Natural killer cell treated with Interleukin-12 subunit alpha and Interleukin-12 subunit beta and Interleukin-15 and Interleukin-18, amount 100 ng/mL, for 72 hours (primary cell): ENCODE data around the gene PAFAH1B2. TPM values are rescaled to one million over a fixed set of nuclear protein-coding genes. Genes with fewer than 3 reads are reported as not detected.

Experiments
- ATAC-seq, 2 donors: fragments of 150-1000 bp; cut with Tn5 transposase in 1 of 2; sonication (Bioruptor Pico), chemical (Tn5 transposase) in 1 of 2; 2 replicates each; pipeline ENCODE4 v1.10.0; 2021
- DNase-seq: peaks from one replicate; pipeline ENCODE4 v3.0.0; 2022; ENCODE audit warnings: low spot score
- H3K27ac Mint-ChIP-seq, 2 donors: 1 replicate in 1 of 2; 2 replicates in 1 of 2; pipeline ENCODE4 v1.8.0; 2022; ENCODE audit warnings: mixed read lengths in 2 of 2, mild to moderate bottlenecking in 1 of 2, moderate library complexity in 1 of 2
- H3K27me3 Mint-ChIP-seq, 2 donors: 1 replicate in 1 of 2; 2 replicates in 1 of 2; pipeline ENCODE4 v1.8.0; 2022; ENCODE audit warnings: mixed read lengths in 2 of 2
- H3K36me3 Mint-ChIP-seq: one replicate; pipeline ENCODE4 v1.8.0; 2022; ENCODE audit warnings: mixed read lengths
- H3K4me1 Mint-ChIP-seq, 2 donors: 1 replicate in 1 of 2; 2 replicates in 1 of 2; pipeline ENCODE4 v1.8.0; 2022; ENCODE audit warnings: low read depth in 2 of 2, mixed read lengths in 2 of 2, mild to moderate bottlenecking in 1 of 2
- H3K4me3 Mint-ChIP-seq: one replicate; pipeline ENCODE4 v1.8.0; 2022; ENCODE audit warnings: mixed read lengths
- H3K9me3 Mint-ChIP-seq: 2 replicates; pipeline ENCODE4 v1.8.0; 2022; ENCODE audit warnings: mixed read lengths
- total RNA-seq, 2 donors: library from RNA; stranded (reverse); gene quantifications; one replicate each; pipeline ENCODE4 v1.2.3, GENCODE V29; 2022

Gene PAFAH1B2, protein sequence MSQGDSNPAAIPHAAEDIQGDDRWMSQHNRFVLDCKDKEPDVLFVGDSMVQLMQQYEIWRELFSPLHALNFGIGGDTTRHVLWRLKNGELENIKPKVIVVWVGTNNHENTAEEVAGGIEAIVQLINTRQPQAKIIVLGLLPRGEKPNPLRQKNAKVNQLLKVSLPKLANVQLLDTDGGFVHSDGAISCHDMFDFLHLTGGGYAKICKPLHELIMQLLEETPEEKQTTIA
- total RNA-seq, result 10 to 100 TPM; 60.6 to 76.7 TPM

DNA sequence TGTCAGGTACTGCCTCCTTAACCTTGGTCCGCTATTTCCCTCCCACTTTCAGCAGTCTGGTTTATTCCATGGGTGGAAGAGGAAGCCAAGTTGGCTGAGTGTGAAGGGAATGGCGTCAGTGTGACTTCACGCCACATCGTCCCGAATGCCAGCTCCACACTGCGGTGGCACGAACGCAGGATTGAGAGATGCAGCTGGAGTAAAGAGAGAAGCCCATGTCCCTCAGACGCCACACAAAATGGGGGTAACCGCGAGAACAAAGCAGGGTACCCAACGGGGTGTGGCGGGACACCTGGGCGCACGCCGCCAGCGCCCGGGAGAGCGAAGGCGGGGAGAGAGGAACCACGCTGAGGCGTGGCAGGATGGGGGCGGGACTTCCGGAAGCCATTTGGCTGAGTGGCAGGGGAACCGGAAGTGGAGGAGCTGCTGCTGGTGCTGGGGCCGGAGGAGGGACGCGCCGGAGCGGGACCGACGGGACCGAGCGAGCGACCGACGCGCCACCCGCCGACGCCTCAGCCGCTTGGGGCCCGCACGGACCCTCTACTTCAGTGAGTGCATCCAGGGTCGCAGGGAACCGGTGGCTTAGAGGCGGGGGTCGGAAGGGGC is at the start of gene PAFAH1B2:
PAFAH1B2 (plus strand) TSS at position 417 of the 606 bp plus-strand sequence. CDS start 8,161 bp downstream, outside the sequence.
- Mint-ChIP-seq H3K27ac (peak within 1 kb of the TSS; percentile 90 to 93), H3K4me3 (peak within 1 kb of the TSS; percentile 100), H3K27me3 (peaks cover 12 to 18% of the 10 kb centered on the region in 2 donors), H3K4me1 (peaks cover 27 to 30% of the 10 kb centered on the region in 2 donors), H3K36me3 (peaks cover 16% of the 10 kb centered on the region), H3K9me3 (no peaks in the 10 kb centered on the region)
- DNase-seq (peak; percentile 96), ATAC-seq (peak; percentile 99)

DNA sequence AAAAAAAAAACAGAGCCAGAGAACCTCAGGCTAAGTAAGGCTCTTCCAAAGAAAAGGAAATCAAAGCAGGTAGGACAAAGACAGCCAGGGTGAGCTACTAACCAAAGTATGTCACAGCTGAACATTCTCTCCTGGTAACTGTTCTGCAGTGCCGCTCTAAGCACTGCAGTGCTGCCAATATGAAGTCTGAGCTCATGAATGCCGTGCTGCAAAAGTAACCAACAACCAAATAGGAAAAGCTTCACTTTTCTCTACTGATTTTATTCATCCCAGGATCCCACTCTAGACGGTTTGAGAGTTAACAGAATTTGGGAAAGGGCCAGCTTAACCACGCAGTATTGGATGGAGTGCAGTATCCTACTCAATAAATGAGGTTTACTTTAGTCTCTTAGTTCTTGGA is 49.3 kb upstream of the PAFAH1B2 start:
- H3K4me3 Mint-ChIP-seq, result peak overlapping the region; percentile 98
- no peak for DNase-seq
- H3K27me3 Mint-ChIP-seq, result no peaks in the 10 kb centered on the region
- no peak for ATAC-seq
- peaks cover 25% of the 10 kb centered on the region for H3K36me3 Mint-ChIP-seq
- H3K4me1 Mint-ChIP-seq, result peaks cover 68 to 84% of the 10 kb centered on the region in 2 donors
- H3K27ac Mint-ChIP-seq, result peak overlapping the region; percentile 89 to 91
- H3K9me3 Mint-ChIP-seq, result peaks cover 4% of the 10 kb centered on the region

DNA sequence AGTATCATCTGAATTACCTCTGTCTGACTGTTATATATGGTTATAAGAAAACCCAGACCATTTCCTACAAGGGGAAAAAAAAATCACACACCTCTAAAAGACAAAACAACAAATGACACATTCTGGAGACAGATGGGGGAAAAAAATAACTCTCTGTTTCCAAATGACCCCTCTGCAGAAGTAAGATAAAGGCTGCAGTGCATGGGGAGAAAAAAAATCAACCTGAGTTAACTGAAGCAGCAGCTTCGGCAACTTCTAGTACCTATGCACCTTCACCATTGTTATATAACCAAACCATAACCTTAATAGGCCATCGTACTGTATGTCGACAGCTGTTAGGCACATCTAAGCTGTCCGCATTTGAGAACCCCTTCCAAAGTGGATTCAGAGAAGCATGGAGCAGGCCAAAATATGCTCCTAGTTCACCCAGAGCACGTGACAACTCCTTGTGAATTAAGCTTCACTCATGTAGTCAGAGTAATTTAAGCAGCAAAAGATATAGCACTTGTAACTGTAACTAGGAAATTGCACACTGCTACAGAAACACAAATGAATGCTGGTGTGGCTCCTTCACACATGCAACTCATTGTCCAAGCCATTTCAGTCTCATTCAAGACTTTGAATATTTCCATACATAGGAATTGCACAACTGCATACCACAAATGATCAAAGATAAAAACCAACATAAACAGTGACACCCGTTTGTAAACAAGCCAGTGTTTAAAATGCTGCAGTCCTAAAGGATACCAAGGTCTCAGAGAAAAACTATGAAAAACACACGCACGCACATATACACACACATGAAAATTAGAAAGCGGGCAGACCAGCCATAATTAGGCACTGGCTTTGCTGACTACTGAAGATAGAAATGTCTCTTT is 48.6 kb upstream of the PAFAH1B2 start:
- no peaks in the 10 kb centered on the region for H3K27me3 Mint-ChIP-seq
- peaks cover 25% of the 10 kb centered on the region for H3K36me3 Mint-ChIP-seq
- H3K9me3 Mint-ChIP-seq, result peaks cover 4% of the 10 kb centered on the region
- peak overlapping the region; percentile 98 for H3K4me3 Mint-ChIP-seq
- H3K4me1 Mint-ChIP-seq, result peaks cover 70 to 81% of the 10 kb centered on the region in 2 donors
- H3K27ac Mint-ChIP-seq, result peak overlapping the region; percentile 89 to 91
- DNase-seq (no peak), ATAC-seq (no peak)

DNA sequence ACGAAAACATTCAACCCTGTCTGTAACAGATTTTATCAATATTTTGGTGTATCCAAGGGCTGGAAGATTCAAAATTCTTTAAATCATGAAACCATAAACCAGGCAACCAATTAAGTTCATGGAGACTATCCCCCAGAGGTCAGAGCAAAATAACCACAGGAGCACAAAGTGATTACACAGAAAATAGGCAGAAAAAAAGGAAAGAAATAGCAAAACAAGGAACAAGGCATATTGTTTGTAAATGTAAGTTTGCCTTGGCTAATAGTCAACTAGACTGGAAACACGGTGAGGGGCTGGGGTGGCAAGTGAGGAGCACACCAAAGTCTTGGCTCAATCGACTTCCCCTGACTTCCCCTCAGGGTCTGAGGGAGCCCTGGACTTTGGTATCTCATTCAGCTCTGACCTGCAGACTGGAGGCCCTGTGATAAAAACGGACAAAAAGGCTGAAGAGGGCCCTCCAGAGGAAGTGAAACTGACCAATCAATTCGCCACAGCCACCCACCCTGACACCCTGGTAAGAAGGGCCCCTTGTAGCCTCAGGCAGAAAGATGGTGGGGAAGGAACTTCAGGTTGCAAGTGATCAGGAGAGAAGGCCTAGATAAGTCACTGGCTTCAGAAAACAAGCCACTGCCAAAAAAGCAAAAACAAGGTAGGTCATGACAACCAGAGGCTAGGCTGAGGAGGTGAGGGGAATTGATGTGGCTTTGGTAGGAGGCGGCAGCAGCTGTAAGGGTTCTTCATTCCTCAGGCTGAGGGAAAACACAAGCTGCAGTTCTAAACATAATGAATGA is 47.7 kb upstream of the PAFAH1B2 start:
- DNase-seq, result peak; percentile 63
- H3K9me3 Mint-ChIP-seq, result peaks cover 4% of the 10 kb centered on the region
- peak overlapping the region; percentile 98 for H3K4me3 Mint-ChIP-seq
- no peak for ATAC-seq
- H3K27ac Mint-ChIP-seq, result peak overlapping the region; percentile 89 to 91
- peaks cover 72 to 84% of the 10 kb centered on the region in 2 donors for H3K4me1 Mint-ChIP-seq
- H3K36me3 Mint-ChIP-seq, result peaks cover 25% of the 10 kb centered on the region
- no peaks in the 10 kb centered on the region for H3K27me3 Mint-ChIP-seq

DNA sequence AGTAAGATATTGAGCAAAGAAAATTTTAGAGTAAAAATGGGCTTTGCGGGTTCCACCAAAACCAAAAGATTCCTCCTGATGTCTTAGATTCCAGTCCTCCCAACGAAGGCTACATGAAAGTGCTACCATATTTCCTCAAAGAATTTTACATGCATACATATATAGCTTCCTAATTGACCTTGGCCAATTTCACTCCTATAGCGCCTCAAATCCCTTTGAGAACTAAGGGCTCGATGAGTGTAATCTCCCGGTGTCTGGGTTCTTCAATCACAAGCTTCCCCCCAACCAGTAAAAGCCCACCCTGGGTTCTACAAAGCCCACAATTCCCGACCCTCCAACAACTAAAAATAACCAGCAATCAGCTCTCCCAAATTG is 47.1 kb upstream of the PAFAH1B2 start:
- Mint-ChIP-seq H3K27ac (peak overlapping the region; percentile 89 to 91), H3K9me3 (peaks cover 3% of the 10 kb centered on the region), H3K4me1 (peaks cover 69 to 80% of the 10 kb centered on the region in 2 donors), H3K36me3 (peaks cover 22% of the 10 kb centered on the region), H3K4me3 (peak overlapping the region; percentile 98), H3K27me3 (no peaks in the 10 kb centered on the region)
- ATAC-seq (no peak), DNase-seq (no peak)

DNA sequence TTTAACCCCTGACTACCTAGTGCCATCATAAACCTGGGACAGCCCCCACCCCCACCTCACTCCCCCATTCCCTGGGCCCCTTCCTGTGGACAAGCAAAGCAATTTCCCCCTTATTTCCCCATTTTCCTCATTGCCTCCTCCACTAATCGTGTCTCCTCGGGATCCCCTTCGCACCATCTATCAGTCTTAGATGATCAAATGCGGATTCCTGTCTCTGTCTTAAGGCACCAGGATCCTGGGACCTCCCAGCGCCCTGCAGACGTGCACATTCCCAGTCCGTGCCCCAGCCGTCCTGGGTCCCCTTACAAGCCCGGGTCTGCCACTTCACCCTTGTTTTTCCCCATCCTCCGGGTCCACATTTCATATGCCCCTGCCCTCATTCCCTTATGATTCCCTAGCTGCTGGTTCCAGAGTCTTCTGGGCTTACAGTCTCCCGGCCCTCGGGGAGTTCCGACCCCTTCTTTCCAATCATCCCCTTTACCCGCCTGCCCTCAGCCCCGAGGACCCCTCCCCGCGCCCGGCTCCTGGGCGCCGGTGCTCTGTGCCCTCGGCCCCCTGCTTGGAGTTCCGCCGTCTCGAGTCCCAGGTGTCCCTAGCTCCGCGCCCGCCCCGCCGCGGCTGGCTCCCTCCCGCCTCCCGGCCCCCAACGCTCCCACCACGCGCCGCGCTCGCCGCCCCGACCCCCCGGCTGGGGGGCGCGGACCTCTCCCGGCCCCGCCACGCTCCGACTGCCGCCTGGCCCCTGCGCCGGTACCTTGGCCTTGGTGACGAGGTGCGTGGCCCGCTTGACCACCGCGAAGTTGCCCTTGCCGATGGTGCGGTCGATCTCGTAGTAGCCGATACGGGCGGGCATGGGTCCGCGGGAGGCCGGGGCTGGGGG is 46.5 kb upstream of the PAFAH1B2 start:
- H3K4me1 Mint-ChIP-seq, result peaks cover 63 to 74% of the 10 kb centered on the region in 2 donors
- H3K4me3 Mint-ChIP-seq, result peak overlapping the region; percentile 98
- peaks cover 16% of the 10 kb centered on the region for H3K36me3 Mint-ChIP-seq
- H3K9me3 Mint-ChIP-seq, result no peaks in the 10 kb centered on the region
- peak overlapping the region; percentile 89 to 91 for H3K27ac Mint-ChIP-seq
- peak; percentile 67 for DNase-seq
- ATAC-seq, result peak; percentile 20 to 37
- no peaks in the 10 kb centered on the region for H3K27me3 Mint-ChIP-seq

DNA sequence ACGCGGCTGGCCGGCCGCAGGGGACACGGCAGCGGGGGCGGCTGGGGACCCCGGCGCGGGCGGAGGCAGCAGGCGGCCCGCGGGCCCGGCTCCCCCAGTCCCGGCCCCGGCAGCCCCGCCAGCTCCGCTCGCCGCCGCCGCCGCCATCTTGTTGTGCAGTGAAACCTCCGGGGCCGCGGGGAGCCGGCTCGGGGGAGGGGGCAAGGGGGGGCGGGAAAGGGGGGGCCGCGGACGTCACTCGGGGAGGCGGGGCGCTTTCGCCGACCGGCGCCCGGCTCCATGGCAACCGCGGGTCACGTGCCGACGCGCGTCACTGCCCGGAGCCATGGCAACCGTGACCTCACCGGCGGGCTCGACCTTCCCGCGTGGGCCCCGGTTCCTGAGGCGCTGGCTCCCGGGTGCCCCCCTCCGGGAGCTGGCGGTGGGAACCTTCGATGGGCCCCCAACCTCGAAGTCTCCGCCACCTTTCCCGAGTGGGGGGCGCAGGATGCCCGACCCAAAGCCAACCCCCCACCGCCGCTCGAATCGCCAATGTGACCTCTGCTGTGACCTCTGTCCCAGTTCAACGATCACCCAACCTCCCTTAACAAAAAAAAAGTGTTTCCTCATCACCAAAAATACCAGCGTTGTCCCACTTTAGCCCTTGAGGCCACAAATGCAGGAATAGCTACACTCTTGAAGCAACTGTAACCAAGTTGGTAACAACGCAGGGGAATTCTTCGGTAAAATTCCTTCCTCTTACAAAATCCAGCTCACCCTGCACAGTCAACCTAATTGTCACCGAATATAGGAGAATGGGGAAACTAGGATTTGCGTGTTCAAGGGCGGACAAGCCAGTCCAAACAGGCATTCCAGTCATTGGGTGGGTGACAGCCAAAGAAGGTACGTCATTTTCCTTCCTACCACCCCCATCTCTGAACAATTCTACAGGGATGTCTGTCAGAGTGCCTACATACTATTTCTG is 45.5 kb upstream of the PAFAH1B2 start, which contains the start of gene SIK3:
SIK3 (minus strand) TSS at position 160 of the 964 bp plus-strand sequence; CDS start at position 147, 13 bp downstream.
- H3K27me3 Mint-ChIP-seq, result no peaks in the 10 kb centered on the region
- H3K9me3 Mint-ChIP-seq, result no peaks in the 10 kb centered on the region
- DNase-seq (peak; percentile 95), ATAC-seq (peak; percentile 92 to 94)
- peaks cover 56 to 65% of the 10 kb centered on the region in 2 donors for H3K4me1 Mint-ChIP-seq
- peak within 1 kb of the TSS; percentile 98 for H3K4me3 Mint-ChIP-seq
- H3K27ac Mint-ChIP-seq, result peak within 1 kb of the TSS; percentile 89 to 91
- H3K36me3 Mint-ChIP-seq, result peaks cover 15% of the 10 kb centered on the region

DNA sequence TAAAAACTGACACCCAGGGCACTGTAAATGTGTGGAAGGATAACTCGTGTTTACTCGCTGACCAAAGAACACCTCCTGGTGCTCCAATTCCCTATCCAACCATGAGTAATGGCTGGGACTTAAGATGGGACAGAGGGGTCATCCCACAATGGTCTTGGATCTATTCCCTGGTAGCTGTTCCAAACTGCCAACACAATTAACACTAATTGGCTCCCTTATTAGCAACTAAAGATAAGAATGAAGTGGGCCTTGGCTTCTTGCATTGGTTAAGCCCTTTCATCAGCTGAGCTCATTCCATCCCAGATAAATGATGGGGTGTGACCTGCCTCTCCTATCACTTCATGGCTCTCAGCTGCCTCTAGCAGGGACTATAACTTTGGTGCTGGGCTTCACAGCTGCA is 44.4 kb upstream of the PAFAH1B2 start:
- DNase-seq (no peak), ATAC-seq (no peak)
- H3K36me3 Mint-ChIP-seq, result peaks cover 15% of the 10 kb centered on the region
- no peaks in the 10 kb centered on the region for H3K27me3 Mint-ChIP-seq
- H3K27ac Mint-ChIP-seq, result peak overlapping the region; percentile 89 to 91
- no peaks in the 10 kb centered on the region for H3K9me3 Mint-ChIP-seq
- H3K4me3 Mint-ChIP-seq, result peak overlapping the region; percentile 98
- peaks cover 52 to 53% of the 10 kb centered on the region in 2 donors for H3K4me1 Mint-ChIP-seq

DNA sequence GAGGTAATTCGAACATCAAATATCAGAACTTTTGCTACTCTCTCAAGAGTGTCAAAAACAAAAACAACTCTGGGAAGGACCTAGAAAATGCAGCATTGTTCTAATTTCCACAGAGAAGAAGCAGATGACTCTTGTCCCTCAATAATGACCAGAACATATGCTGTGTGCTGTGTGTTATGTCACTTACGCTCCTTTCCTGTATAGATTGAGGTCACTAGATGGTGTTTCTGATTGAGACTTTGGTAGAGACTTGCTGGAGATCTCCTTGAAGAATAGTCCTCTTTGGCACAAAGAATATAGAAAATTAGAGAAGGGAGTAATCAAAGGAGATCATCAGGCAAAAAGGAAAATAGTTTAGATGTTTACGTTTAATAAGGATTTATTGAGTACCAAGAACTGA is 43.5 kb upstream of the PAFAH1B2 start:
- peaks cover 44 to 45% of the 10 kb centered on the region in 2 donors for H3K4me1 Mint-ChIP-seq
- no peak for ATAC-seq
- no peaks in the 10 kb centered on the region for H3K9me3 Mint-ChIP-seq
- peak overlapping the region; percentile 89 to 91 for H3K27ac Mint-ChIP-seq
- no peaks in the 10 kb centered on the region for H3K27me3 Mint-ChIP-seq
- peaks cover 14% of the 10 kb centered on the region for H3K36me3 Mint-ChIP-seq
- H3K4me3 Mint-ChIP-seq, result peak overlapping the region; percentile 50
- no peak for DNase-seq

DNA sequence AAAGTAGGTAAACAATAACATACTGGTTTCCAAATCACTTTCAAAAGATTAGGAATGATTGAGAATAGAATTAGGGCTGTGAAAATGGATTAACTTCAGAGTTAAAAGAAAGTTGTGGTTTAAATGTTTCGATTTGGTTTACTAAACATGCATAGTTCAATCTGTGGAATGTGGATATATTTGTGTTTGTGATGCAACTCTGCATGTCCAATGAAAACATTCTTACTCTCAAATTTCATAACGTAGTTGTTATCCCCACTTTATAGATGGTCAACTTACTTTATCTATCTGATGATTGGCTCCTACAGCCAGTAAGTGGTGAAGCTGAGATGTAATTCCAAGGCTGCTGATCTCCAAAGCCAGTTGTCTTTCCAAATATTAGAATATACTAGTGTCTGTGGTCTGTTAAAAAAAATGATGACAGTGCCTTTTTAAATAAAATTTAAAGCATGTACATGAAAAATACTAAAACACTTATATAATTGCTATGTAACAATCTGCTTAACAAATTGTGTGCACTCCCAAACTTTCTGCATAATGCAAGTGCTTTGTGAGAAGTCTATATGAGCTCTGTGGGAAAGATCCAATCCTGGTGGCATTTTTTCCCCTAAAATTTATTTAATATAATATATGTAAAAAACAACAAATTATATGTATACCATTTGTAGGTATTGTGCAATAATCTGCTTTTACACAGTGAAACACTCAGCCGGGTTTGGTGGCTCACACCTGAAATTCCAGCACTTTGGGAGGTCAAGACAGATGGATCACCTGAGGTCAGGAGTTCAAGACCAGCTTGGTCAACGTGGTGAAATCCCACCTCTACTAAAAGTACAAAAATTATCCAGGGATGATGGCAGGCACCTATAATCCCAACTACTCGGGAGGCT is 36.1 kb upstream of the PAFAH1B2 start:
- H3K27me3 Mint-ChIP-seq, result no peaks in the 10 kb centered on the region
- ATAC-seq (no peak), DNase-seq (no peak)
- no peak overlapping the region for H3K4me3 Mint-ChIP-seq
- H3K9me3 Mint-ChIP-seq, result no peaks in the 10 kb centered on the region
- no peaks in the 10 kb centered on the region for H3K36me3 Mint-ChIP-seq
- peaks cover 6 to 7% of the 10 kb centered on the region in 2 donors for H3K4me1 Mint-ChIP-seq
- H3K27ac Mint-ChIP-seq, result no peak overlapping the region
